ENCODE results near the gene ZIC4. TPM values are rescaled to one million over a fixed set of nuclear protein-coding genes. Genes with fewer than 3 reads are reported as not detected.

The ZIC4 gene
- total and polyA plus RNA-seq, 3 donors from 2014 or later, result 0.06 to 0.55 (median 0.31) TPM

DNA sequence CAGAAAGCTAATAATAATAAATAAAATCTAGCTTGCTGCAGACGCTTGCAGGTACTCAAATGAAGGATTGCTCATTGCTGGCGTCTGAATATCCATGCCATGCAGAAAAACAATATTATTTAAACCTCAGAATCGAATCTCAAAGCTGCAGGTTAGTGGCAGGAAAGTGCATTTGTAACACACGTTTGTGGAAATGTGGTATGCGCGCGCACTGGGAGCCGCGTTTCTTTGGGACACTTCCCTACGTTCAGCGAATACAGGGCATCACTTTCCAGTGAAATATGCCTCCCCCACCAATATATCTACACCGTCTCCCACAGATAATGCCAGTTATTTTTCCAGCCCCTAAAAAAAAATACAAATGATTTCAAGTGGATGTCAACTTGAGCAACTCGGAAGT, 37.1 kb downstream of the ZIC4 start:
- H3K27me3 ChIP-seq, result no peaks in the 10 kb centered on the region
- no peak overlapping the region for H3K4me3 ChIP-seq
- intact Hi-C loops (cut with DNase I; ENCODE audit: low total_unique reads), result no loop called here
- DNase-seq, result no peak
- no peak overlapping the region for H3K27ac ChIP-seq
- H3K9me3 ChIP-seq, result no peaks in the 10 kb centered on the region
- TF ChIP-seq POLR2A (IDR thresholded peaks at IDR 0.05) (no peak), CTCF (IDR thresholded peaks at IDR 0.05) (no peak)
- H3K36me3 ChIP-seq (ENCODE audit: low read depth, missing control alignments), result no peaks in the 10 kb centered on the region
- no peaks in the 10 kb centered on the region for H3K4me1 ChIP-seq
- 12% methylated on average over 13 of the region's 13 CpGs for WGBS, 2 donors

GRCh38 chr3:147368561-147369221, 37.7 kb downstream of the ZIC4 start:
- Histone ChIP-seq H3K36me3 (ENCODE audit: low read depth, missing control alignments) (no peaks in the 10 kb centered on the region), H3K27ac (no peak overlapping the region), H3K27me3 (no peaks in the 10 kb centered on the region), H3K4me3 (no peak overlapping the region), H3K9me3 (no peaks in the 10 kb centered on the region), H3K4me1 (no peaks in the 10 kb centered on the region)
- 5 to 7% methylated on average over 16 of the region's 16 CpGs for WGBS, 2 donors
- no peak for TF ChIP-seq POLR2A (IDR thresholded peaks at IDR 0.05)
- TF ChIP-seq CTCF (IDR thresholded peaks at IDR 0.05), result no peak
- intact Hi-C loops (cut with DNase I; ENCODE audit: low total_unique reads), result no loop called here
- DNase-seq, result no peak

- whole genome bisulfite sequencing, 2 donors, result 16 to 17% methylated on average over 2 of the region's 2 CpGs
- Histone ChIP-seq H3K27ac (no peak overlapping the region), H3K9me3 (no peaks in the 10 kb centered on the region), H3K36me3 (ENCODE audit: low read depth, missing control alignments) (no peaks in the 10 kb centered on the region), H3K27me3 (no peaks in the 10 kb centered on the region), H3K4me1 (no peaks in the 10 kb centered on the region), H3K4me3 (no peak overlapping the region)
- intact Hi-C loops (cut with DNase I; ENCODE audit: low total_unique reads), result no loop called here
- TF ChIP-seq CTCF (IDR thresholded peaks at IDR 0.05) (no peak), POLR2A (IDR thresholded peaks at IDR 0.05) (no peak)
- no peak for DNase-seq
Measured at GRCh38 chr3:147368151-147368550, 38.2 kb downstream of the ZIC4 start.

DNA sequence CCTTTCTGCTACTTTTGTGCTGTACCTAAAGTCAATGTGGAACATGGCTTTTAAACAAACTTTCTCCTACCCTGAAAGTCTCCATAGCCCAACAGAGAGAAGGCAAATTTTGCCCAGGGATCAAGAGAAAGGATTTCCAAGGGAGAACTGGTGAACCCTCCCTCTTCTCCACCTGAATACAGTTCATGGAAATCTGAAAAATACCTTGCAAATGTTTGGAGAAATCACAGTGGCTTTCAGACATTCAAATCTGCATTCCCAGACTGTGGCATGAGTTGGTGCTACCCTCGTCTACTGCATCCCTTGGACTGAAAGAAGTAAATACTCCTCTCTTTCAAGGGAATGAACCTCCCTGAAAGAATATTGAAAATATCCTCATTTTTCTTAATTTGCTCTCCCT, 38.7 kb downstream of the ZIC4 start:
- no peak overlapping the region for H3K4me3 ChIP-seq

More for the DNA sequence above, 38.7 kb downstream of the ZIC4 start:
- TF ChIP-seq CTCF (IDR thresholded peaks at IDR 0.05) (no peak), POLR2A (IDR thresholded peaks at IDR 0.05) (no peak)
- 28 to 41% methylated on average over 1 of the region's 1 CpG for WGBS, 2 donors
- H3K36me3 ChIP-seq (ENCODE audit: low read depth, missing control alignments), result no peaks in the 10 kb centered on the region
- no peaks in the 10 kb centered on the region for H3K4me1 ChIP-seq
- intact Hi-C loops (cut with DNase I; ENCODE audit: low total_unique reads), result no loop called here
- H3K27ac ChIP-seq, result no peak overlapping the region
- H3K27me3 ChIP-seq, result no peaks in the 10 kb centered on the region
- H3K9me3 ChIP-seq, result no peaks in the 10 kb centered on the region
- DNase-seq, result no peak
